Measurements from ENCODE around the gene SLC38A11.
"Not testable (repeated sequence)": the region's sequence is repeated elsewhere in the genome, so short reads cannot be mapped to it uniquely, and the experiment has no call there.

Gene SLC38A11

GRCh38 chr2:164867779-164868397, 87.4 kb downstream of the SLC38A11 start:
- no peak overlapping the region for H2BK15ac ChIP-seq (ENCODE audit: low read length)
- no peak overlapping the region for H3K18ac ChIP-seq (ENCODE audit: low read length)
- H2BK12ac ChIP-seq (ENCODE audit: low read length), result no peak overlapping the region
- no peak overlapping the region for H3K27ac ChIP-seq (replicated peaks; ENCODE audit: low read length)
- H3K79me1 ChIP-seq (ENCODE audit: low read depth, low read length), result no peaks in the 10 kb centered on the region
- no peak overlapping the region for H3K14ac ChIP-seq (ENCODE audit: low read length)
- no peak overlapping the region for H3K9ac ChIP-seq (ENCODE audit: low read depth, low read length, poor library complexity)
- no peak overlapping the region for H3K4ac ChIP-seq (ENCODE audit: low read length)
- H4K91ac ChIP-seq (ENCODE audit: low read depth, low read length, poor library complexity), result no peak overlapping the region
- no peaks in the 10 kb centered on the region for H3K9me3 ChIP-seq (replicated peaks in 1 of 2; ENCODE audit: control insufficient read depth in 2 of 2, insufficient read depth in 1 of 2, low read depth in 1 of 2, low read length in 2 of 2)
- H3K4me3 ChIP-seq (ENCODE audit: low read length in 2 of 2), result no peak overlapping the region
- H2AFZ ChIP-seq (ENCODE audit: low read length), result no peak overlapping the region
- no peaks in the 10 kb centered on the region for H3K36me3 ChIP-seq (replicated peaks in 1 of 2; ENCODE audit: control insufficient read depth in 2 of 2, insufficient read depth in 2 of 2, low read length in 2 of 2)
- WGBS, 2 donors (ENCODE audit: extremely low coverage in 2 of 2, insufficient read length in 2 of 2, insufficient replicate concordance in 1 of 2), result no CpG with 5 or more reads among the region's 3 CpGs
- no peaks in the 10 kb centered on the region for H3K4me1 ChIP-seq (ENCODE audit: control insufficient read depth in 2 of 2, insufficient read depth in 1 of 2, low read depth in 1 of 2, low read length in 2 of 2)
- no peak overlapping the region for H2BK5ac ChIP-seq (ENCODE audit: low read length)
- no peak overlapping the region for H4K8ac ChIP-seq (ENCODE audit: low read depth, low read length)
- H2AK5ac ChIP-seq (ENCODE audit: low read depth, low read length), result no peak overlapping the region
- H3K23ac ChIP-seq (ENCODE audit: low read depth, low read length, poor library complexity), result no peak overlapping the region
- no peak for DNase-seq (ENCODE audit: low spot score)
- no peak overlapping the region for H3K4me2 ChIP-seq (ENCODE audit: insufficient read depth, low read length, poor library complexity, severe bottlenecking)
- H2BK120ac ChIP-seq (ENCODE audit: low read depth, low read length), result no peak overlapping the region
- H3K27me3 ChIP-seq (ENCODE audit: control insufficient read depth in 3 of 3, insufficient read depth in 3 of 3, low read depth in 1 of 3, low read length in 3 of 3), result no peaks in the 10 kb centered on the region

- H2BK120ac ChIP-seq (ENCODE audit: low read depth, low read length); H2AK5ac ChIP-seq (ENCODE audit: low read depth, low read length); H3K79me1 ChIP-seq (ENCODE audit: low read depth, low read length); H3K4me3 ChIP-seq (ENCODE audit: low read length in 2 of 2); H2BK15ac ChIP-seq (ENCODE audit: low read length); H4K8ac ChIP-seq (ENCODE audit: low read depth, low read length); H3K23ac ChIP-seq (ENCODE audit: low read depth, low read length, poor library complexity); DNase-seq (ENCODE audit: low spot score); H4K91ac ChIP-seq (ENCODE audit: low read depth, low read length, poor library complexity); H3K9ac ChIP-seq (ENCODE audit: low read depth, low read length, poor library complexity); H3K4ac ChIP-seq (ENCODE audit: low read length); H3K4me2 ChIP-seq (ENCODE audit: insufficient read depth, low read length, poor library complexity, severe bottlenecking); H3K14ac ChIP-seq (ENCODE audit: low read length); H3K4me1 ChIP-seq (ENCODE audit: control insufficient read depth in 2 of 2, insufficient read depth in 1 of 2, low read depth in 1 of 2, low read length in 2 of 2); H2BK12ac ChIP-seq (ENCODE audit: low read length); H3K27ac ChIP-seq (replicated peaks; ENCODE audit: low read length); H3K27me3 ChIP-seq (ENCODE audit: control insufficient read depth in 3 of 3, insufficient read depth in 3 of 3, low read depth in 1 of 3, low read length in 3 of 3); H3K36me3 ChIP-seq (replicated peaks in 1 of 2; ENCODE audit: control insufficient read depth in 2 of 2, insufficient read depth in 2 of 2, low read length in 2 of 2); H3K9me3 ChIP-seq (replicated peaks in 1 of 2; ENCODE audit: control insufficient read depth in 2 of 2, insufficient read depth in 1 of 2, low read depth in 1 of 2, low read length in 2 of 2); H3K18ac ChIP-seq (ENCODE audit: low read length); H2BK5ac ChIP-seq (ENCODE audit: low read length); H2AFZ ChIP-seq (ENCODE audit: low read length): not testable (repeated sequence)
- WGBS, 2 donors (ENCODE audit: extremely low coverage in 2 of 2, insufficient read length in 2 of 2, insufficient replicate concordance in 1 of 2), result no CpG with 5 or more reads among the region's 1 CpG
Measured at GRCh38 chr2:164866381-164866780, 88.9 kb downstream of the SLC38A11 start.

DNA sequence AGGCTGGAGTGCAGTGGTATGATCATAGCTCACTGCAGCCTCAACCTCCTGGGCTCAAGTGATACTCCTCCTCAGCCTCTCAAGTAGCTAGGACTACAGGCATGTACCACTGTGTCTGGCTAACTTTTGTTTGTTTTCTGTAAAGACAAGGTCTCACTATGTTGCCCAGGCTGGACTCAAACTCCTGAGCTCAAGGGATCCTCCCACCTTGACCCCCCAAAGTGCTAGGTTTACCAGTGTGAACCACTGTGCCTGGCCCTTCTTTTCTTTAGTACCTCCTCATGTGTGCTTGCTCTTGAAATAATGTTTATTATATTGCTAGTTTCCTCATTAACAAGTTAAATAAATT, 94.7 kb downstream of the SLC38A11 start:
- Histone ChIP-seq H2AFZ (ENCODE audit: low read length) (no peak overlapping the region), H4K8ac (ENCODE audit: low read depth, low read length) (no peak overlapping the region), H3K4me3 (ENCODE audit: low read length in 2 of 2) (no peak overlapping the region), H3K9me3 (replicated peaks in 1 of 2; ENCODE audit: control insufficient read depth in 2 of 2, insufficient read depth in 1 of 2, low read depth in 1 of 2, low read length in 2 of 2) (no peaks in the 10 kb centered on the region), H4K91ac (ENCODE audit: low read depth, low read length, poor library complexity) (no peak overlapping the region), H3K18ac (ENCODE audit: low read length) (no peak overlapping the region), H3K14ac (ENCODE audit: low read length) (no peak overlapping the region), H3K4me2 (ENCODE audit: insufficient read depth, low read length, poor library complexity, severe bottlenecking) (no peak overlapping the region), H3K23ac (ENCODE audit: low read depth, low read length, poor library complexity) (no peak overlapping the region), H3K27ac (replicated peaks; ENCODE audit: low read length) (no peak overlapping the region), H3K4ac (ENCODE audit: low read length) (no peak overlapping the region), H3K4me1 (ENCODE audit: control insufficient read depth in 2 of 2, insufficient read depth in 1 of 2, low read depth in 1 of 2, low read length in 2 of 2) (no peaks in the 10 kb centered on the region), H3K27me3 (ENCODE audit: control insufficient read depth in 3 of 3, insufficient read depth in 3 of 3, low read depth in 1 of 3, low read length in 3 of 3) (no peaks in the 10 kb centered on the region), H2AK5ac (ENCODE audit: low read depth, low read length) (no peak overlapping the region), H2BK120ac (ENCODE audit: low read depth, low read length) (no peak overlapping the region), H2BK15ac (ENCODE audit: low read length) (no peak overlapping the region), H3K79me1 (ENCODE audit: low read depth, low read length) (no peaks in the 10 kb centered on the region), H2BK5ac (ENCODE audit: low read length) (no peak overlapping the region), H3K9ac (ENCODE audit: low read depth, low read length, poor library complexity) (no peak overlapping the region), H2BK12ac (ENCODE audit: low read length) (no peak overlapping the region), H3K36me3 (replicated peaks in 1 of 2; ENCODE audit: control insufficient read depth in 2 of 2, insufficient read depth in 2 of 2, low read length in 2 of 2) (no peaks in the 10 kb centered on the region)
- no peak for DNase-seq (ENCODE audit: low spot score)

GRCh38 chr2:164859906-164860693, 95.2 kb downstream of the SLC38A11 start:
- not testable (repeated sequence) for H3K4me1 ChIP-seq (ENCODE audit: control insufficient read depth in 2 of 2, insufficient read depth in 1 of 2, low read depth in 1 of 2, low read length in 2 of 2); H3K4me2 ChIP-seq (ENCODE audit: insufficient read depth, low read length, poor library complexity, severe bottlenecking); H3K9me3 ChIP-seq (replicated peaks in 1 of 2; ENCODE audit: control insufficient read depth in 2 of 2, insufficient read depth in 1 of 2, low read depth in 1 of 2, low read length in 2 of 2); H3K14ac ChIP-seq (ENCODE audit: low read length); H2BK5ac ChIP-seq (ENCODE audit: low read length); H2AFZ ChIP-seq (ENCODE audit: low read length); H4K91ac ChIP-seq (ENCODE audit: low read depth, low read length, poor library complexity); H3K9ac ChIP-seq (ENCODE audit: low read depth, low read length, poor library complexity); H3K4ac ChIP-seq (ENCODE audit: low read length); H3K18ac ChIP-seq (ENCODE audit: low read length); H3K27ac ChIP-seq (replicated peaks; ENCODE audit: low read length); H3K23ac ChIP-seq (ENCODE audit: low read depth, low read length, poor library complexity); H2AK5ac ChIP-seq (ENCODE audit: low read depth, low read length); H3K36me3 ChIP-seq (replicated peaks in 1 of 2; ENCODE audit: control insufficient read depth in 2 of 2, insufficient read depth in 2 of 2, low read length in 2 of 2); H2BK15ac ChIP-seq (ENCODE audit: low read length); H3K4me3 ChIP-seq (ENCODE audit: low read length in 2 of 2); H3K79me1 ChIP-seq (ENCODE audit: low read depth, low read length); H4K8ac ChIP-seq (ENCODE audit: low read depth, low read length); H2BK12ac ChIP-seq (ENCODE audit: low read length); H3K27me3 ChIP-seq (ENCODE audit: control insufficient read depth in 3 of 3, insufficient read depth in 3 of 3, low read depth in 1 of 3, low read length in 3 of 3); H2BK120ac ChIP-seq (ENCODE audit: low read depth, low read length); DNase-seq (ENCODE audit: low spot score)
- WGBS, 2 donors (ENCODE audit: extremely low coverage in 2 of 2, insufficient read length in 2 of 2, insufficient replicate concordance in 1 of 2), result no CpG with 5 or more reads among the region's 4 CpGs

Measured in neuronal stem cell (in vitro differentiated cells).